Endothelial cell (in vitro differentiated cells): ENCODE data around the gene IQGAP2. TPM values are rescaled to one million over a fixed set of nuclear protein-coding genes. Genes with fewer than 3 reads are reported as not detected.
A peak's percentile ranks its signal among the peaks of the same experiment; 100 is the strongest.

ENCODE experiments used
- DNase-seq: peaks from one replicate; pipeline ENCODE4 v3.0.0; 2021; ENCODE audit warnings: low spot score
- H3K27ac Mint-ChIP-seq: one replicate; pipeline ENCODE4 v1.8.0; 2021; ENCODE audit warnings: mixed read lengths, inconsistent platforms; ENCODE audit not compliant: unreplicated experiment
- H3K27me3 Mint-ChIP-seq: one replicate; pipeline ENCODE4 v1.8.0; 2021; ENCODE audit warnings: mild to moderate bottlenecking, moderate library complexity, mixed read lengths, inconsistent platforms; ENCODE audit not compliant: unreplicated experiment
- H3K36me3 Mint-ChIP-seq: one replicate; pipeline ENCODE4 v1.8.0; 2021; ENCODE audit warnings: mild to moderate bottlenecking, low read depth, mixed read lengths, inconsistent platforms; ENCODE audit not compliant: unreplicated experiment
- H3K4me1 Mint-ChIP-seq: one replicate; pipeline ENCODE4 v1.8.0; 2021; ENCODE audit warnings: mild to moderate bottlenecking, mixed read lengths, inconsistent platforms; ENCODE audit not compliant: unreplicated experiment
- H3K4me3 Mint-ChIP-seq: one replicate; pipeline ENCODE4 v1.8.0; 2021; ENCODE audit warnings: mild to moderate bottlenecking, mixed read lengths, inconsistent platforms; ENCODE audit not compliant: unreplicated experiment
- H3K9me3 Mint-ChIP-seq: one replicate; pipeline ENCODE4 v1.8.0; 2021; ENCODE audit warnings: mixed read lengths, inconsistent platforms; ENCODE audit not compliant: unreplicated experiment
- CTCF ChIP-seq: fragments of 200-600 bp; sonication (generic); IDR thresholded peaks from one replicate; pipeline ENCODE4 v1.5.0; 2021; ENCODE audit warnings: antibody characterized with exemption; ENCODE audit not compliant: unreplicated experiment
- total RNA-seq: library from RNA; stranded (reverse); fragmentation: NEBNext Ultra II Directional; extraction: Animal tissue kit (Norgen Biotek cat#: 25700); gene quantifications from one replicate; pipeline ENCODE4 v1.2.1, GENCODE V29; 2021; ENCODE audit not compliant: unreplicated experiment

IQGAP2 gene
- total RNA-seq, 1 donor from 2014 or later: 43.4 TPM

GRCh38 chr5:76669245-76669644 is 266.2 kb downstream of the IQGAP2 start:
- no peak for TF ChIP-seq CTCF
- peak overlapping the region; percentile 64 for H3K4me3 Mint-ChIP-seq
- no peak for DNase-seq
- H3K27ac Mint-ChIP-seq: no peak overlapping the region
- peaks cover 46% of the 10 kb centered on the region for H3K4me1 Mint-ChIP-seq
- H3K36me3 Mint-ChIP-seq: peaks cover 19% of the 10 kb centered on the region
- no peaks in the 10 kb centered on the region for H3K9me3 Mint-ChIP-seq
- H3K27me3 Mint-ChIP-seq: peaks cover 3% of the 10 kb centered on the region

GRCh38 chr5:76670508-76670907 is 267.4 kb downstream of the IQGAP2 start:
- H3K9me3 Mint-ChIP-seq: no peaks in the 10 kb centered on the region
- no peak for DNase-seq
- H3K27me3 Mint-ChIP-seq: peaks cover 3% of the 10 kb centered on the region
- TF ChIP-seq CTCF: no peak
- H3K4me1 Mint-ChIP-seq: peaks cover 40% of the 10 kb centered on the region
- H3K27ac Mint-ChIP-seq: peak overlapping the region; percentile 10
- peaks cover 19% of the 10 kb centered on the region for H3K36me3 Mint-ChIP-seq
- H3K4me3 Mint-ChIP-seq: peak overlapping the region; percentile 32

GRCh38 chr5:76672242-76672641 is 269.2 kb downstream of the IQGAP2 start:
- H3K36me3 Mint-ChIP-seq: peaks cover 32% of the 10 kb centered on the region
- peaks cover 41% of the 10 kb centered on the region for H3K4me1 Mint-ChIP-seq
- no peak for DNase-seq
- no peak for TF ChIP-seq CTCF
- peak overlapping the region; percentile 19 for H3K4me3 Mint-ChIP-seq
- peaks cover 3% of the 10 kb centered on the region for H3K27me3 Mint-ChIP-seq
- H3K27ac Mint-ChIP-seq: no peak overlapping the region
- H3K9me3 Mint-ChIP-seq: no peaks in the 10 kb centered on the region

- H3K36me3 Mint-ChIP-seq: peaks cover 32% of the 10 kb centered on the region
- no peak overlapping the region for H3K27ac Mint-ChIP-seq
- DNase-seq: no peak
- peaks cover 42% of the 10 kb centered on the region for H3K4me1 Mint-ChIP-seq
- no peak overlapping the region for H3K4me3 Mint-ChIP-seq
- H3K9me3 Mint-ChIP-seq: no peaks in the 10 kb centered on the region
- H3K27me3 Mint-ChIP-seq: peaks cover 3% of the 10 kb centered on the region
- no peak for TF ChIP-seq CTCF
Measured at GRCh38 chr5:76673125-76673524, 270.0 kb downstream of the IQGAP2 start.

- H3K9me3 Mint-ChIP-seq: no peaks in the 10 kb centered on the region
- TF ChIP-seq CTCF: no peak
- H3K27ac Mint-ChIP-seq: no peak overlapping the region
- no peak overlapping the region for H3K4me3 Mint-ChIP-seq
- peaks cover 28% of the 10 kb centered on the region for H3K36me3 Mint-ChIP-seq
- DNase-seq: no peak
- H3K4me1 Mint-ChIP-seq: peaks cover 47% of the 10 kb centered on the region
- H3K27me3 Mint-ChIP-seq: peaks cover 3% of the 10 kb centered on the region
Measured at GRCh38 chr5:76674330-76675066, 271.4 kb downstream of the IQGAP2 start.
